Fibroblast of villous mesenchyme (primary cell): Measurements from ENCODE around the gene ZNF714. TPM values are rescaled to one million over a fixed set of nuclear protein-coding genes. Genes with fewer than 3 reads are reported as not detected.

Source experiments
- DNase-seq: peaks from one replicate; pipeline ENCODE4 v3.0.0-alpha.2; 2010; ENCODE audit warnings: low read depth
- H3K4me3 ChIP-seq: 2 replicates; pipeline ENCODE4 v1.5.1; 2011; ENCODE audit warnings: low read depth, mild to moderate bottlenecking, low read length
- small RNA-seq: library from RNA; depleted of rRNA; stranded (forward); fragments of <200 nt; gene quantifications from one replicate; pipeline ENCODE3, GENCODE V24; 2012
- total RNA-seq: library from RNA; depleted of rRNA; stranded (reverse); fragments of >200 nt; gene quantifications from 2 replicates; pipeline ENCODE4 v1.2.3, GENCODE V29; 2012
- TF ChIP-seq, protein P1 (sequence below): IDR thresholded peaks from 2 replicates; pipeline ENCODE4 v1.5.1; 2012; ENCODE audit warnings: low read depth, mild to moderate bottlenecking, low read length; ENCODE audit not compliant: insufficient read depth

Gene ZNF714
- total RNA-seq, 1 donor = 13.8 TPM

DNA sequence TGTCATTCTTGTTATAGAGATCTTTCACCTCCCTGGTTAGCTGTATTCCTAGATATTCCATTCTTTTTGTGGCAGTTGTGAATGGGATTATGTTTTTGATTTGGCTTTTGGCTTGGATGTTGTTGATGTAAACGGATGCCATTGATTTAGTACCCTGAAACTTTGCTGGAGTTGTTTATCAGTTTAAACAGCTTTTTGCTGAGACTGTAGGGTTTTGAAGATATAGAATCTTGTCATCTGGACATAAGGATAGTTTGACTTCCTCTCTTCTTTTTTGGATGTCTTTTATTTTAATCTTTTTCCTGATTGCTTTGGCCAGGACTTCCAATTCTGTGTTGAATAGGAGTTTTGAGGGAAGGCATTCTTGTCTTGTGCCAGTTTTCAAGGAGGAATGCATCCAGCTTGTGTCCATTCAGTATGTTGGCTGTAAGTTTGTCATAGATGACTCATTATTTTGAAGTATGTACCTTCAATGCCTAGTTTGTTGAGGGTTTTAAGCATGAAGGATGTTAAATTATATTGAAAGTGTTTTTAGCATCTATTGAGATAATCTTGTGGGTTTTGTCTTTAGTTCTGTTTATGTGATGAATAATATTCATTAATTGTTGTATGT lies 76.6 kb downstream of the ZNF714 start:
- TF ChIP-seq, protein P1, sequence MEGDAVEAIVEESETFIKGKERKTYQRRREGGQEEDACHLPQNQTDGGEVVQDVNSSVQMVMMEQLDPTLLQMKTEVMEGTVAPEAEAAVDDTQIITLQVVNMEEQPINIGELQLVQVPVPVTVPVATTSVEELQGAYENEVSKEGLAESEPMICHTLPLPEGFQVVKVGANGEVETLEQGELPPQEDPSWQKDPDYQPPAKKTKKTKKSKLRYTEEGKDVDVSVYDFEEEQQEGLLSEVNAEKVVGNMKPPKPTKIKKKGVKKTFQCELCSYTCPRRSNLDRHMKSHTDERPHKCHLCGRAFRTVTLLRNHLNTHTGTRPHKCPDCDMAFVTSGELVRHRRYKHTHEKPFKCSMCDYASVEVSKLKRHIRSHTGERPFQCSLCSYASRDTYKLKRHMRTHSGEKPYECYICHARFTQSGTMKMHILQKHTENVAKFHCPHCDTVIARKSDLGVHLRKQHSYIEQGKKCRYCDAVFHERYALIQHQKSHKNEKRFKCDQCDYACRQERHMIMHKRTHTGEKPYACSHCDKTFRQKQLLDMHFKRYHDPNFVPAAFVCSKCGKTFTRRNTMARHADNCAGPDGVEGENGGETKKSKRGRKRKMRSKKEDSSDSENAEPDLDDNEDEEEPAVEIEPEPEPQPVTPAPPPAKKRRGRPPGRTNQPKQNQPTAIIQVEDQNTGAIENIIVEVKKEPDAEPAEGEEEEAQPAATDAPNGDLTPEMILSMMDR = no peak
- peak; percentile 20 for DNase-seq
- no peak overlapping the region for H3K4me3 ChIP-seq

DNA sequence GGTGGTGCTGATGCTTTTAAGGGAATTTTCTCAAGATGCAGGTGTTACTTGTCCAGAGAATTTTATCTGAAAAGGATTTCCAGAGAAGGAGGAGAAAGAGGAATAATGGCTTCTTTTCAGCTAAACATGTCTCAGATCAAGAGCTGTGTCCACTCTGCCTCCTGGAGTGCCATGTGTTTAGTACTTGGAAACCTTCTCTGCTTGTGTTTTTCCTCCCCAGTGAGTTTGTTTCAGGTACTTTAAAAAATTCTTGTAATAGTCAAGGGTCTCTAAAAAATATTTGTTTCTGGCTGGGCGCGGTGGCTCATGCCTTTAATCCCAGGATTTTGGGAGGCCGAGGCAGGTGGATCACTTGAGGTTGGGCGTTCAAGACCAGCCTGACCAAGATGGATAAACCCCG lies 82.5 kb downstream of the ZNF714 start:
- no peak overlapping the region for H3K4me3 ChIP-seq
- no peak for DNase-seq
- TF ChIP-seq, protein P1 = no peak

DNA sequence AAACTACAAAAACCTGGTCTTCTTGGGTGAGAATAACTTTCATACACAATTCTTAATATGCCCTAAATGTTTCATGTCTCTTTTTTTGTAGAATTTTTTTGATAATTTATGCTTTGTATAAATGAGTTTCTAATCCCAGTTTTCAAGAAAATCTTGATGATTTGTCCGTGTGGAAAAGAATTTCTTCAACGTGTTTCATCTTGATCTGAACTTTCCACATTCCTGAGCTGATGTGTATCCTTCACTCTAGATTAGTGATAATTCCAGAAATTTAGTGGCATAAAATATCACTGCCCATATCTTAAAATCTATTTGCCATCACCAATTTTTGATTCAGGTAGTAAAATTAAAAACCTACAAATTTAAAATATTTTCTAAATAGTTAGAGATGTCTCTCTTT lies 84.4 kb downstream of the ZNF714 start:
- DNase-seq = no peak
- TF ChIP-seq, protein P1 = no peak
- no peak overlapping the region for H3K4me3 ChIP-seq

Small RNA genes within 50 kb of the gene (small RNA-seq; reads per million reads assigned to genes)
- gene RNA5SP469 = not detected

Other genes starting within 250 kb of the ZNF714 start
- 5.5 and 7.8 TPM in 2 replicates for gene ZNF85, start 159.0 kb upstream of the ZNF714 start, total RNA-seq
- 6.1 and 11.7 TPM in 2 replicates for gene ZNF430, start 61.5 kb upstream of the ZNF714 start, total RNA-seq
- 7.1 and 9.9 TPM in 2 replicates for gene ZNF431, start 59.8 kb downstream of the ZNF714 start, total RNA-seq
- gene ZNF708, start 247.2 kb downstream of the ZNF714 start, total RNA-seq = 4.3 and 5.5 TPM in 2 replicates